LNCaP clone FGC (cell line): ENCODE data around the gene PRUNE2.

Source experiments
- DNase-seq: peaks from one replicate; pipeline ENCODE4 v3.0.0-alpha.2; 2011; ENCODE audit warnings: low read depth
- H3K4me3 ChIP-seq: 2 replicates; pipeline ENCODE4 v1.5.1; 2011; ENCODE audit warnings: mild to moderate bottlenecking, low read depth, low read length, control low read depth
- TF ChIP-seq, protein P1 (sequence below): IDR thresholded peaks from 2 replicates; pipeline ENCODE4 v1.5.1; 2012; ENCODE audit warnings: mild to moderate bottlenecking; ENCODE audit not compliant: control insufficient read depth, insufficient read depth; ENCODE audit errors: extremely low read depth

PRUNE2 gene

DNA sequence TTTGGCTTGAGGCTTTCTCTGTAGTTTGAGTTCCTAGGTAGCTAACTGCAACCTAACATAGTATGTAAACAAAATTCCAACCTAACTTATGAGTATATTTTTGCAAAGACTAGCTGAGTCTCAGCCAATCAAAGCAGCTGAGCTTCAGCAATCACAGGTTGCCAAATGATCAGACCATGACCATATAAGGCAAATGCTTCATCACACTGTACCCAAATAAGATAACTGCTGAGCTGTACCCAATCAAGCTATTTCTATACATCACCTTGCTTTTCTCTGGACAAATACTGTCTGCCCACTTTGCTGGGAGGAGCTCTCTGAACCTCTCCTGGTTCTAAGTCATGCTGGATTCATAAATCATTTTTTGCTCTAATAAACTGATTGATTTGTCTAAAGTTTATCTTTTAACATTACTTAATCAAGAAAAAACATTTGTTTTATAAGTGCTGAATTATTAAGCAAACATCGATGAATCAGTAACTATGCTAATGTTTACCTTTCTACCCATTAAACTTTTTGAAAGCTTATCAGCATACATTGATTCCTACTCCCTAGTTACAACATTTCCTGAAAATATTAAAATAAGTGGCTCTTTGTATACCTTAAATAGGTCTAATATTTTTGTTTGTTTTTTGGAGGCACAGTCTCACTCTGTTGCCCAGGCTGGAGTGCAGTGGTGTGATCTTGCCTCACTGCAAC lies 271.4 kb downstream of the PRUNE2 start:
- no peak overlapping the region for H3K4me3 ChIP-seq
- TF ChIP-seq, protein P1, sequence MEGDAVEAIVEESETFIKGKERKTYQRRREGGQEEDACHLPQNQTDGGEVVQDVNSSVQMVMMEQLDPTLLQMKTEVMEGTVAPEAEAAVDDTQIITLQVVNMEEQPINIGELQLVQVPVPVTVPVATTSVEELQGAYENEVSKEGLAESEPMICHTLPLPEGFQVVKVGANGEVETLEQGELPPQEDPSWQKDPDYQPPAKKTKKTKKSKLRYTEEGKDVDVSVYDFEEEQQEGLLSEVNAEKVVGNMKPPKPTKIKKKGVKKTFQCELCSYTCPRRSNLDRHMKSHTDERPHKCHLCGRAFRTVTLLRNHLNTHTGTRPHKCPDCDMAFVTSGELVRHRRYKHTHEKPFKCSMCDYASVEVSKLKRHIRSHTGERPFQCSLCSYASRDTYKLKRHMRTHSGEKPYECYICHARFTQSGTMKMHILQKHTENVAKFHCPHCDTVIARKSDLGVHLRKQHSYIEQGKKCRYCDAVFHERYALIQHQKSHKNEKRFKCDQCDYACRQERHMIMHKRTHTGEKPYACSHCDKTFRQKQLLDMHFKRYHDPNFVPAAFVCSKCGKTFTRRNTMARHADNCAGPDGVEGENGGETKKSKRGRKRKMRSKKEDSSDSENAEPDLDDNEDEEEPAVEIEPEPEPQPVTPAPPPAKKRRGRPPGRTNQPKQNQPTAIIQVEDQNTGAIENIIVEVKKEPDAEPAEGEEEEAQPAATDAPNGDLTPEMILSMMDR = no peak
- DNase-seq = peak; percentile 97

DNA sequence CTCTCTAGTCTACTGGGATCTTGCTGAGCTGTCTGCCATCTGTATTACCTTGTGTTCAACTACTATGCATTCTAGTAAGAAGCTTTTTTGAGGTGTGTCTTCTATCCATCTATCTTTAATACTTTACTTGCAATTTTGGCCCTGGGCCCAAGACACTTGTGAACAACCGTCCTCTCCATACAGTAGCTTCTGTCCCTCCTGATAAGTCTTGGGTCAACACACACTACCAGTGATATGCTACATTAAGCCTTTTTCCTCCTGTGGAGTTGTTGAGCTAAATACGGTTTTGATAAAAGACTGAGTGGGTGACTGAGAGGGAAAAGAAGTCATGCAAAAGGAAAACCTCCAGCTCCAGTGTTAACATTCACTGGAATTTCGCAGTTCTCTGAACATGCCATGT lies 275.0 kb downstream of the PRUNE2 start:
- H3K4me3 ChIP-seq = no peak overlapping the region
- DNase-seq = no peak
- TF ChIP-seq, protein P1 = no peak

DNA sequence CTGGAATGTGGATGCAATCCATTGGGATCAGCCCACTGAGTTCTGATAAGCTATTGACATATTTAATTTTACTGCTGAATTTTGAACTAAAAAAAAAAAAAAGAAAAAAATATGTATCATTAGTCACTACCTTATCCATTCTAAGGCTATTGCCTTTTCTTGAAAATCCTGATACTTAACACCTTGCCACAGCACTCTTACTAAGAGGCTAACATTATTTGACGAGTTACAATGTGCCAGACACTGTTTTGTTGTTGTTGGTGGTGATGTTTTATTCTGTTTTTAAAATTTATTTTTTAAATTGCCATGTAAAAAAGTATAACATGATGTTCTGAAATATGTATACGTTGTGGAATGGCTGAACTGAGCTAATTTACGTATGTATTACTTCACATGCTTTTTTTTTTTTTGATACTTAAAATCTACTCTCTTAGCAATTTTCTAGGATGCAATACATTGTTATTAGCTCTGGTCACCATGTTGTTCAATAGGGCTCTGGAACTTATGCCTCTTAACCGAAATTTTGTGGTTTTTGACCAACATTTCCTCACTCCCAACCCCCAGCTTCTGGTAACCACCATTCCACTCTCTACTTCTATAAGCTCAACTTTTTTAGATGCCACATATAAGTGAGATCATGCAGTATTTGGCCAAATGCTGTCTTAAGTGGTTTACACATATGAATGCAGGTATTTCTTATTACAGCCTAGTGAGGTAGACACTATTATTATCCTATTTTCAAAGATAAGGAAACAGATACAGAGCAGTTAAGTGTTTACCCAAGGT lies 276.5 kb downstream of the PRUNE2 start:
- TF ChIP-seq, protein P1 = no peak
- DNase-seq = no peak

DNA sequence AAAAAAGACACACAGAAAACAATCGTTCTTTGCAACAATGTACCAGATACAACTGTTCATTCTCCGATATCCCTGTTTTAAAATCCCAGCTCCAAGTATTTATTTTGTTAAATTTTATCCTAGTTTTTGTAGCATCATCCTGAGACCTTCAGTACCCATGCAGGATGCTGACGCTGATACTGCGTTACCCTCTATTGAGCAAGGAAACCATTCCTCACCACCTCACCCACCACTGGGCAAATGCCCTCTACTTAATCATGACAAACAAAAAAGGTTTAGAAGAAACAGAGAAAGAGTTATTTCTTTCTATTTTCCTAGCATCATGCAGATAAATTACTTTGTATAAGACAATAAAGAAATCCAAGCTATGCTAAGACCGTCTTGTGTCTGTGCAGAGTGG lies 277.8 kb downstream of the PRUNE2 start:
- TF ChIP-seq, protein P1 = no peak
- DNase-seq = no peak
- no peak overlapping the region for H3K4me3 ChIP-seq

More for the DNA sequence above, 276.5 kb downstream of the PRUNE2 start:
- no peak overlapping the region for H3K4me3 ChIP-seq

DNA sequence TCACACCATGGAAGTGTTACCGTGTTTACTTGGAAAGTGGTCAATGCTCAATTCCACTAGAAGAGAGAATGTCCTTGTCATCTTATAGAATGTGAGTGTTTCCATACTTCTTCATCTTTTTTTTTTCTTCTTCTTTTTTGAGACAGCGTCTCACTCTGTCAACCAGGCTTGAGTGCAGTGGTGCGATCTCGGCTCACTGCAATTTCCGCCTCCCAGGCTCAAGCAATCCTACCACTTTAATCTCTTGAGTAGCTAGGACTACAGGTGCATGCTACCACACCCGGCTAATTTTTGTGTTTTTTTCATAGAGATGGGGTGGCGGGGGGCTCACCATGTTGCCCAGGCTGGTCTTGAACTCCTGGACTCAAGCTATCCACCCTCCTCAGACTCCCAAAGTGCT lies 278.9 kb downstream of the PRUNE2 start:
- TF ChIP-seq, protein P1 = no peak
- no peak overlapping the region for H3K4me3 ChIP-seq

DNA sequence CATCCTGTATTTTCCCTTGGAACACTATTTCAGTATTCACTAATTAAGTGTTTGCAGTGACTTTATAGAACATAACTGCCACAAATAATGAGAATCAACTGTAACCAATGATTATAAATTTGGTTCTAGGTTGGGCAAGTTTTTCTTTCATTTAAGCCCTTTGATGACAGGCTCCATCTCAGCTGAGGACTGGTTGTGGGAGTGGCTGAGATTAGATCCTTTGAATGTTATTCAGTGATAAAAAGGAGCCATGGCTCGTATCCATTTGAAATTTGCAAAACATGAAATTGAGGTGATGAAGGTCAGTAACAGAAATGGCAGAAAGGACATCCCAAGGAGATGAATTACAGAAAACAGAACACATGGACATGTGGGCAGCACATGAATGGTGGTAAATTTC lies 279.8 kb downstream of the PRUNE2 start:
- no peak for DNase-seq
- TF ChIP-seq, protein P1 = no peak
- no peak overlapping the region for H3K4me3 ChIP-seq

More for the DNA sequence above, 278.9 kb downstream of the PRUNE2 start:
- no peak for DNase-seq
